ENCODE measurements around the gene CASTOR1. TPM values are rescaled to one million over a fixed set of nuclear protein-coding genes. Genes with fewer than 3 reads are reported as not detected.

The CASTOR1 gene
- total RNA-seq, 1 donor from 2014 or later = 5.0 TPM

GRCh38 chr22:30238661-30239487, 50.4 kb downstream of the CASTOR1 start:
- intact Hi-C loops (cut with DNase I) = no loop called here
- DNase-seq (ENCODE audit: low spot score) = no peak

DNA sequence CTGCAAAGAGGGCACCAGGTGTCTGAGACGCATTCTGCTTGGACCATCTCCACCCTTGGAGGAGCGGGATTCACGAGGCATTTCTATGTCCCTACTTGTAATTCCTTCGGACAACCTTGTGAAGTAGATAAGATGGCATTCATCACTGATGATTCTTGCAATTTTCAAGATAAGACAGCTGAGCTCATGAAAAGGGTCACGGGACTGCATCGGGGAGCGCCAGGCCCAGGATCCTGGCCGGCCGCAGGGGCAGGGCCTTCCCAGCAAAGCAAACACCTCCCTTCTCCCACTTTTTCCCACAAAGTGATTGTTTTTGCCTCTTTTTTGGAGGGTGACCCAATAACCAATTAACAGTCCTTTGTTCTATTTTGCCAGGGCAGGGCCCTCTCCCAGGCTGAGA, 51.2 kb downstream of the CASTOR1 start:
- no peak for DNase-seq (ENCODE audit: low spot score)
- intact Hi-C loops (cut with DNase I) = no loop called here

DNA sequence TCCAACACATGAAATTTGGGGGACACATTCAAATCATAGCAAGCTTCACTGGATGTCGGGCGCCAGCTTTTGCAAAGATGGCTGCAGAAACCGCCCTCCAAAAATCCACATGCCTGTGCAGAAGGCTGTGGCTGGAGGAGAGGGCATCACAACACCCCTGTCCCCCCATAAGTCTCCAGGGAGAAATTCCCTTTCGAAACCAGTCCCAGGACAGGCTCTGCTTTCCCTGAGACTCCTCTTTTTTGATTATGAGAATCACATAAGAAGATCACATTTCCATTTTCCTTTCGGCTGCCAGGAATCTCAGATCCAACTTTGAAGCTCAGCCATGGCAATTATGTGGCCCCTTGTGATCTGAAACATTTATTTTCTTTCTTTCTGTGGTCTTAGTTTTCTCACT, 52.4 kb downstream of the CASTOR1 start:
- intact Hi-C loops (cut with DNase I) = no loop called here
- no peak for DNase-seq (ENCODE audit: low spot score)

DNA sequence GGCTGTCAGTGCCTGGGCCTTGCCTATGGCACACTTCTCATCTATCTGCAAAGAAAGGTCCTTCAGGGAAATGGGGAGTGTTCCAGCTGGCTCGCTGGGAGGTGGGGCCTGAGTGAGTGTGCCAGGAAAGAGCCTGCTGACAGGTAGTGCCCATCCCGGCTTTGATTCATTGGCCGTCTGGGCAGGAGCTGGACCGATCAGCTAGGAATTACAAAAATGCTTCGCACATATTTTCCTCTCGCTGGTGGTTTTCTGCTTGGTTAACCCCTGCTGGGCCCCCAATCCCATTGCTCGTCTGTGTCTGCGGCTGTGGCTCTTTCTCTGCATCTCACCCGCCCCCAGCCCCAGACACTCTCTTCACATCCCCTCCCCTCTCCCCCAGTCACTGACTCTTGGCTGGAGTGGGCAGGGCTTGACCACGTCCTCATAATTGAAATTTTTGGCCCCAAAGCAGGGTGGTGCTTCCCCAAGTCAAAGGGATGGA, 53.6 kb downstream of the CASTOR1 start:
- no peak for DNase-seq (ENCODE audit: low spot score)
- intact Hi-C loops (cut with DNase I) = no loop called here

Other genes with a start within 250 kb of the CASTOR1 start
- gene HORMAD2, start 209.0 kb downstream of the CASTOR1 start, total RNA-seq = 0.16 TPM
- 0.78 TPM for gene LIF, start 42.7 kb downstream of the CASTOR1 start, total RNA-seq
- 0.32 TPM for gene OSM, start 22.7 kb downstream of the CASTOR1 start, total RNA-seq
- gene TBC1D10A, start 37.4 kb upstream of the CASTOR1 start, total RNA-seq = 5.7 TPM
- 106 TPM for gene SF3A1, start 67.4 kb upstream of the CASTOR1 start, total RNA-seq
- 0.78 TPM for gene CCDC157, start 67.5 kb upstream of the CASTOR1 start, total RNA-seq
- gene RNF215, start 97.9 kb upstream of the CASTOR1 start, total RNA-seq = 10.5 TPM
- 1.3 TPM for gene SEC14L2, start 107.5 kb upstream of the CASTOR1 start, total RNA-seq
- 10.2 TPM for gene MTFP1, start 136.3 kb upstream of the CASTOR1 start, total RNA-seq
- gene SEC14L3, start 182.5 kb upstream of the CASTOR1 start, total RNA-seq = not detected
- 0.11 TPM for gene SEC14L4, start 216.2 kb upstream of the CASTOR1 start, total RNA-seq